AML-193 (cell line): ENCODE measurements around the gene NDUFB10.
A peak's percentile ranks its signal among the peaks of the same experiment; 100 is the strongest.

Source experiments
- DNase-seq, 2 experiments: peaks; one replicate each; lab custom pipeline; 2025; lab: John Stamatoyannopoulos, UW

Gene NDUFB10

GRCh38 chr16:1984347-1985225 is 25.2 kb downstream of the NDUFB10 start:
- DNase-seq = peak in 1 of 2 experiments; percentile 29

- no peak for DNase-seq
These were observed 26.3 kb downstream of the NDUFB10 start for GRCh38 chr16:1985466-1986150.

- no peak for DNase-seq
These were observed 27.9 kb downstream of the NDUFB10 start for GRCh38 chr16:1987198-1987597.

- DNase-seq = no peak
These were observed 30.1 kb downstream of the NDUFB10 start, which contains the start of gene SYNGR3 for GRCh38 chr16:1989209-1990100. TSS of gene SYNGR3 (plus strand) at chr16:1989970. CDS start at chr16:1990103, 133 bp downstream.

GRCh38 chr16:1990101-1990350 is 30.7 kb downstream of the NDUFB10 start:
- DNase-seq = no peak

GRCh38 chr16:1990351-1991134 is 31.2 kb downstream of the NDUFB10 start:
- DNase-seq = no peak

GRCh38 chr16:1991135-1991551 is 31.8 kb downstream of the NDUFB10 start:
- DNase-seq = no peak

GRCh38 chr16:1991588-1991947 is 32.2 kb downstream of the NDUFB10 start:
- DNase-seq = no peak

GRCh38 chr16:1991948-1992703 is 32.8 kb downstream of the NDUFB10 start:
- DNase-seq = no peak

- no peak for DNase-seq
These were observed 33.5 kb downstream of the NDUFB10 start for GRCh38 chr16:1992704-1993317.

- DNase-seq = no peak
These were observed 34.4 kb downstream of the NDUFB10 start for GRCh38 chr16:1993731-1994131.

GRCh38 chr16:1997494-1998359 is 38.4 kb downstream of the NDUFB10 start:
- no peak for DNase-seq

GRCh38 chr16:1998360-1998835 is 39.1 kb downstream of the NDUFB10 start:
- DNase-seq = no peak

- DNase-seq = no peak
These were observed 39.8 kb downstream of the NDUFB10 start for GRCh38 chr16:1998852-1999801.

GRCh38 chr16:1999866-2000514 is 40.7 kb downstream of the NDUFB10 start:
- DNase-seq = no peak

- no peak for DNase-seq
These were observed 41.7 kb downstream of the NDUFB10 start for GRCh38 chr16:2001035-2001434.

GRCh38 chr16:2001456-2002355 is 42.4 kb downstream of the NDUFB10 start:
- DNase-seq = no peak
